WTC11 (cell line): ENCODE results near the gene FNDC1. TPM values are rescaled to one million over a fixed set of nuclear protein-coding genes. Genes with fewer than 3 reads are reported as not detected.
"Not testable (repeated sequence)": the region's sequence is repeated elsewhere in the genome, so short reads cannot be mapped to it uniquely, and the experiment has no call there.

ENCODE experiments used
- ATAC-seq: fragments of 200-7000 bp; cut with Tn5 transposase; 2 replicates; pipeline ENCODE4 v1.10.0; 2021; ENCODE audit warnings: mild to moderate bottlenecking, moderate library complexity
- CTCF ChIA-PET: fragments of 300-600 bp; sonication (Branson Sonifier 250); formaldehyde crosslinking; loops from one replicate; lab custom pipeline; 2021; ENCODE audit warnings: antibody characterized with exemption; lab: Charles Lee
- POLR2A ChIA-PET: fragments of 350-600 bp; sonication (Branson Sonifier 250); formaldehyde crosslinking; loops from one replicate; lab custom pipeline; 2021; ENCODE audit warnings: antibody characterized with exemption; lab: Charles Lee
- DNase-seq: peaks from one replicate; pipeline ENCODE4 v3.0.0; 2021; ENCODE audit warnings: low spot score
- H3K27ac Mint-ChIP-seq: 2 replicates; pipeline ENCODE4 v1.8.0; 2021; ENCODE audit warnings: mixed read lengths
- H3K27me3 Mint-ChIP-seq: 2 replicates; pipeline ENCODE4 v1.8.0; 2021; ENCODE audit warnings: low read depth, mild to moderate bottlenecking, moderate library complexity, mixed read lengths
- H3K36me3 Mint-ChIP-seq: 2 replicates; pipeline ENCODE4 v1.8.0; 2021; ENCODE audit warnings: mixed read lengths
- H3K4me1 Mint-ChIP-seq: 2 replicates; pipeline ENCODE4 v1.8.0; 2022; ENCODE audit warnings: mixed read lengths
- H3K4me3 Mint-ChIP-seq: 2 replicates; pipeline ENCODE4 v1.8.0; 2021; ENCODE audit warnings: mild to moderate bottlenecking, moderate library complexity, mixed read lengths
- H3K9me3 Mint-ChIP-seq: 2 replicates; pipeline ENCODE4 v1.8.0; 2021; ENCODE audit warnings: mixed read lengths
- ARID4B ChIP-seq: sonication (generic); formaldehyde crosslinking; IDR thresholded peaks from 2 replicates; pipeline ENCODE4 v1.8.0; 2023; ENCODE audit warnings: missing genetic modification reagents, mild to moderate bottlenecking, borderline replicate concordance
- ATF6 ChIP-seq: sonication (generic); formaldehyde crosslinking; IDR thresholded peaks from 2 replicates; pipeline ENCODE4 v1.8.1; 2023; ENCODE audit warnings: mild to moderate bottlenecking, missing genetic modification reagents
- CREB1 ChIP-seq: sonication (generic); formaldehyde crosslinking; IDR thresholded peaks from 2 replicates; pipeline ENCODE4 v1.8.0; 2023; ENCODE audit warnings: mild to moderate bottlenecking, missing genetic modification reagents
- E2F1 ChIP-seq: sonication (generic); formaldehyde crosslinking; IDR thresholded peaks from 2 replicates; pipeline ENCODE4 v1.8.0; 2022; ENCODE audit warnings: mild to moderate bottlenecking, missing genetic modification reagents
- IRF2 ChIP-seq: sonication (generic); formaldehyde crosslinking; IDR thresholded peaks from 2 replicates; pipeline ENCODE4 v1.8.0; 2022; ENCODE audit warnings: low read depth, missing genetic modification reagents, borderline replicate concordance
- JAZF1 ChIP-seq: fragments of 250-450 bp; sonication (Bioruptor Pico); IDR thresholded peaks from 2 replicates; pipeline ENCODE4 v1.9.0; 2021; ENCODE audit warnings: moderate library complexity, mild to moderate bottlenecking, inconsistent platforms
- NR2C2 ChIP-seq: sonication (generic); formaldehyde crosslinking; IDR thresholded peaks from 2 replicates; pipeline ENCODE4 v1.8.0; 2022; ENCODE audit warnings: mild to moderate bottlenecking, missing genetic modification reagents
- PRRX2 ChIP-seq: fragments of 250-450 bp; sonication (Bioruptor Pico); IDR thresholded peaks from 2 replicates; pipeline ENCODE4 v1.8.0; 2021; ENCODE audit warnings: mild to moderate bottlenecking
- SMAD3 ChIP-seq: sonication (generic); formaldehyde crosslinking; IDR thresholded peaks from 2 replicates; pipeline ENCODE4 v1.8.0; 2022; ENCODE audit warnings: missing genetic modification reagents, mild to moderate bottlenecking, borderline replicate concordance
- TCF7 ChIP-seq: sonication (generic); formaldehyde crosslinking; IDR thresholded peaks from 2 replicates; pipeline ENCODE4 v1.8.0; 2022; ENCODE audit warnings: mild to moderate bottlenecking, low read depth, missing genetic modification reagents, moderate library complexity
- ZNF219 ChIP-seq: sonication (generic); formaldehyde crosslinking; IDR thresholded peaks from 2 replicates; pipeline ENCODE4 v1.8.0; 2023; ENCODE audit warnings: missing genetic modification reagents, mild to moderate bottlenecking, borderline replicate concordance
- ZNF281 ChIP-seq: sonication (generic); formaldehyde crosslinking; IDR thresholded peaks from 2 replicates; pipeline ENCODE4 v1.8.0; 2023; ENCODE audit warnings: mild to moderate bottlenecking, missing genetic modification reagents
- ZNF317 ChIP-seq: sonication (generic); formaldehyde crosslinking; IDR thresholded peaks from 2 replicates; pipeline ENCODE4 v1.8.1; 2023; ENCODE audit warnings: low read depth, mild to moderate bottlenecking, moderate library complexity, missing genetic modification reagents, borderline replicate concordance
- ZNF671 ChIP-seq: fragments of 250-450 bp; sonication (Bioruptor Pico); IDR thresholded peaks from 2 replicates; pipeline ENCODE4 v1.8.0; 2021; ENCODE audit warnings: mild to moderate bottlenecking
- total RNA-seq: library from RNA; stranded (reverse); gene quantifications from 3 replicates; pipeline ENCODE4 v1.2.3, GENCODE V29; 2021
- TF ChIP-seq, protein P1 (sequence below): fragments of 250-450 bp; sonication (Bioruptor Pico); IDR thresholded peaks from 2 replicates; pipeline ENCODE4 v1.9.0; 2021; ENCODE audit warnings: mild to moderate bottlenecking, borderline replicate concordance

FNDC1 gene
- total RNA-seq, 1 experiment from 2014 or later, result 0.44 TPM

- TF ChIP-seq ARID4B (no peak), PRRX2 (CRISPR knock-in tag) (no peak), TCF7 (CRISPR knock-in tag) (no peak), NR2C2 (CRISPR knock-in tag) (no peak), E2F1 (CRISPR knock-in tag) (no peak), ATF6 (CRISPR knock-in tag) (no peak), CREB1 (no peak)
- TF ChIP-seq, protein P1, sequence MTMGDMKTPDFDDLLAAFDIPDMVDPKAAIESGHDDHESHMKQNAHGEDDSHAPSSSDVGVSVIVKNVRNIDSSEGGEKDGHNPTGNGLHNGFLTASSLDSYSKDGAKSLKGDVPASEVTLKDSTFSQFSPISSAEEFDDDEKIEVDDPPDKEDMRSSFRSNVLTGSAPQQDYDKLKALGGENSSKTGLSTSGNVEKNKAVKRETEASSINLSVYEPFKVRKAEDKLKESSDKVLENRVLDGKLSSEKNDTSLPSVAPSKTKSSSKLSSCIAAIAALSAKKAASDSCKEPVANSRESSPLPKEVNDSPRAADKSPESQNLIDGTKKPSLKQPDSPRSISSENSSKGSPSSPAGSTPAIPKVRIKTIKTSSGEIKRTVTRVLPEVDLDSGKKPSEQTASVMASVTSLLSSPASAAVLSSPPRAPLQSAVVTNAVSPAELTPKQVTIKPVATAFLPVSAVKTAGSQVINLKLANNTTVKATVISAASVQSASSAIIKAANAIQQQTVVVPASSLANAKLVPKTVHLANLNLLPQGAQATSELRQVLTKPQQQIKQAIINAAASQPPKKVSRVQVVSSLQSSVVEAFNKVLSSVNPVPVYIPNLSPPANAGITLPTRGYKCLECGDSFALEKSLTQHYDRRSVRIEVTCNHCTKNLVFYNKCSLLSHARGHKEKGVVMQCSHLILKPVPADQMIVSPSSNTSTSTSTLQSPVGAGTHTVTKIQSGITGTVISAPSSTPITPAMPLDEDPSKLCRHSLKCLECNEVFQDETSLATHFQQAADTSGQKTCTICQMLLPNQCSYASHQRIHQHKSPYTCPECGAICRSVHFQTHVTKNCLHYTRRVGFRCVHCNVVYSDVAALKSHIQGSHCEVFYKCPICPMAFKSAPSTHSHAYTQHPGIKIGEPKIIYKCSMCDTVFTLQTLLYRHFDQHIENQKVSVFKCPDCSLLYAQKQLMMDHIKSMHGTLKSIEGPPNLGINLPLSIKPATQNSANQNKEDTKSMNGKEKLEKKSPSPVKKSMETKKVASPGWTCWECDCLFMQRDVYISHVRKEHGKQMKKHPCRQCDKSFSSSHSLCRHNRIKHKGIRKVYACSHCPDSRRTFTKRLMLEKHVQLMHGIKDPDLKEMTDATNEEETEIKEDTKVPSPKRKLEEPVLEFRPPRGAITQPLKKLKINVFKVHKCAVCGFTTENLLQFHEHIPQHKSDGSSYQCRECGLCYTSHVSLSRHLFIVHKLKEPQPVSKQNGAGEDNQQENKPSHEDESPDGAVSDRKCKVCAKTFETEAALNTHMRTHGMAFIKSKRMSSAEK (CRISPR knock-in tag), result no peak
- TF ChIP-seq, all 79 proteins: peak for 0
These were observed 113.2 kb downstream of the FNDC1 start (continued) for GRCh38 chr6:159282421-159282820.

DNA sequence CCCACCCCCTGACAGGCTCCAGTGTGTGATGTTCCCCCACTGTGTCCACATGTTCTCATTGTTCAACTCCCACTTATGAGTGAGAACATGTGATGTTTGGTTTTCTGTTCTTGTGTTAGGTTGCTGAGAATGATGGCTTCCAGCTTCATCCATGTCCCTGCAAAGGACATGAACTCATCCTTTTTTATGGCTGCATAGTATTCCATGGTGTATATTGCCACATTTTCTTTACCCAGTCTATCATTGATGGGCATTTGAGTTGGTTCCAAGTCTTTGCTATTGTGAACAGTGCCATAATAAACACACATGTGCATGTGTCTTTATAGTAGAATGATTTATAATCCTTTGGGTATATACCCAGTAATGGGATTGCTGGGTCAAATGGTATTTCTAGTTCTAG is 115.5 kb downstream of the FNDC1 start:
- H3K27ac Mint-ChIP-seq, ATAC-seq, CTCF ChIA-PET, H3K4me3 Mint-ChIP-seq, POLR2A ChIA-PET, H3K27me3 Mint-ChIP-seq, H3K36me3 Mint-ChIP-seq, DNase-seq: not testable (repeated sequence)
- peaks cover 21% of the 10 kb centered on the region for H3K9me3 Mint-ChIP-seq
- H3K4me1 Mint-ChIP-seq, result peaks cover 11% of the 10 kb centered on the region

DNA sequence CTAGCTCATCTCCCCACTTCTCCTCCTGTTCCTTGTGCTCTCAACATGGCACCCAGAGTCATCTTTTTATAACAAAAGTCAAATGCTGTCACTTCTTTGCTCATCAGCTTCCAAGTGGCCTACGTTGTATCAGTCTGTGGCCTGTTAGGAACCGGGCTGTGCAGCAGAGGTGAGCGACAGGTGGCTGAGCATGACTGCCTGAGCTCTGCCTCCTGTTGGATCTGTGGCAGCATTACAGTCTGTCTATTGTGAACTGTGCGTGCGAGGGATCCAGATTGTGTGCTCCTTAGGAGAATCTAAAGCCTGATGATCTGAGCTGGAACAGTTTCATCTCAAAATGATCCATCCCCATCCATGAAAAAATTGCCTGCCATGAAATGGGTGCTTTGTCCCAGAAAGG is 129.6 kb downstream of the FNDC1 start:
- peaks cover 11% of the 10 kb centered on the region for H3K27me3 Mint-ChIP-seq
- no peak for TF ChIP-seq SMAD3 (CRISPR knock-in tag)
- TF ChIP-seq ZNF219 (CRISPR knock-in tag), result no peak
- TF ChIP-seq JAZF1 (CRISPR knock-in tag), result no peak
- TF ChIP-seq ZNF671 (CRISPR knock-in tag), result no peak
- TF ChIP-seq IRF2 (CRISPR knock-in tag), result no peak
- TF ChIP-seq ZNF317, result no peak
- no peak for TF ChIP-seq ZNF281 (CRISPR knock-in tag)

More for the DNA sequence above, 129.6 kb downstream of the FNDC1 start:
- Mint-ChIP-seq H3K4me1 (peaks cover 10% of the 10 kb centered on the region; the same call in 1 of the 2 replicates), H3K36me3 (no peaks in the 10 kb centered on the region), H3K9me3 (peaks cover 16% of the 10 kb centered on the region), H3K4me3 (no peak overlapping the region), H3K27ac (no peak overlapping the region)
- DNase-seq, result no peak
- CTCF ChIA-PET, result interaction anchor here (1.2 kb wide), 2 partner anchors 45 to 124 kb away, joined by 4 read pairs; no protein-coding TSS in a partner anchor
- ATAC-seq, result no peak
- POLR2A ChIA-PET, result no interaction called here
